GM19025 (cell line): ENCODE measurements around the gene NELFCD.
"Not testable (repeated sequence)": the region's sequence is repeated elsewhere in the genome, so short reads cannot be mapped to it uniquely, and the experiment has no call there.

Source experiments
- ATAC-seq: cut with Tn5 transposase; IDR thresholded peaks from one replicate; pipeline ENCODE4 v1.9.1; 2021; ENCODE audit warnings: mild to moderate bottlenecking, low read depth, moderate library complexity; ENCODE audit not compliant: unreplicated experiment

The NELFCD gene

DNA sequence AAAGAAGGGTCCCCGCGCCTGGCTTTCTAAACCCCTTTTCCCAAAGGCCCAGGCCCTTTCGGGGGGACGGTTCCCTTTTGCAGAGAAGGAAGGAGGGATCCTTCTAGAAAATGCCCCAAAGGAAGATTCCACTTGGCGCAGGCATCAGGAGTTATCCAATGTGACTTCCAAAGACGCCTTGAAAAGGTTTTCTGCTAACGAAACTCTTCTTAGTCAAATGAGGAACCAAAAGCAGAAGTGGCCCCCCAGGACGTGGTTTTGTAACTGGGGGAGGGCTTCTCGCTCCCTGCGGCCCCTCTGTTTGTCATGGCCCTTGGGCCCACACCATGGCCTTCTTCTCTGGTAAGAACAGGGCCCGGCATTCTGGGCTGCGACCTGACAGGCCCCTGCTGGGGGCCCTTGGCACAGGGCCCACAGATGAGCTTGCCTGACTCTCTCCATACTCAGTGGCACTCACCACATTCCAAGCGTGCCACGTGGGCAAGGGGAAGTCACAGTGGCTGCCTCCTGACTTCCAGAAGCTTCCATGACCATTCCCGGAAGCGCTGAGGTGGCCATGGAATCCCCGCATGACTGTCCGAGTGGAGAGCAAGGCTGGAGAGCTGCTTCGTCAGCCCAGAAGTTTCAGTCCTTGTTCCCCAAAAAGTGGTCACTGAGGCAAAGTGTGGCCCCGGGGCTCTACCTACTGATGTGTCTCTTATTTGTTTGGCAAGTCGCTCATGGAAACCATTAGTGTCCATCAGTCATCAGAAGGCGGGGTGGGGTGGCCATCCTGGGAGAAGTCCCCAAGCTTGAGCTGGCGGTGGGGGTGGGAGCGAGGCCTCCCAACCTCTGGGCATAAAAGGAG is 26.8 kb downstream of the NELFCD start:
- no peak for ATAC-seq

DNA sequence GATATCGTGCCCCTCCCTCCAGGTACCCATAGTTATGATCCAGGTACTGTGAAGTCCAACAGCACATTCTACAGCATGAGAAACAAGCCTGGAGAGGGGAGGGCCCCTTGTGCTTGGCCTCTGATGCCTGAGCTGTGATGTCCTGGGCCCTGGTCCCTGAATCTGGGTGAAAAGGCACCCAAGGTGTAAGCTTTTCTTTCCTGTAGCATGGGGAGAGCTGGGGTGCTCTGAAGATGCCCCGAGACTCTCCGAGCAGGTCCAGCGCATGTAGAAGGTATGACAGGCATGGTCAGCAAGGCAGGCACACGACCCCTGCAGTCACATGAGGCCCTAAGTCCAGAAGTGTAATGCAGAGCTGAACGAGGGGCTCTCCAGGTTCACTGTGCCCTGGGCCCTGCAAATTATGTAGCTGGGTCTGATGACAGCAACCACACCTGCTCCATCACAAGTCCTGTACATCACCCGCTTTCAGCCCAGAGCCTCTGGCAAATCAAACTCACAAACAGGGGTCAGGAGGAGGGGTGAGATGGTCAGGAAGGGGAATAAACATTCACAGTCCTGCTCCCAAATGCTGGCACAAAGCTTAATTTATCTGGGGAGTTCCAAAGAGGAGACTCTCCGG is 27.8 kb downstream of the NELFCD start:
- ATAC-seq, result no peak

DNA sequence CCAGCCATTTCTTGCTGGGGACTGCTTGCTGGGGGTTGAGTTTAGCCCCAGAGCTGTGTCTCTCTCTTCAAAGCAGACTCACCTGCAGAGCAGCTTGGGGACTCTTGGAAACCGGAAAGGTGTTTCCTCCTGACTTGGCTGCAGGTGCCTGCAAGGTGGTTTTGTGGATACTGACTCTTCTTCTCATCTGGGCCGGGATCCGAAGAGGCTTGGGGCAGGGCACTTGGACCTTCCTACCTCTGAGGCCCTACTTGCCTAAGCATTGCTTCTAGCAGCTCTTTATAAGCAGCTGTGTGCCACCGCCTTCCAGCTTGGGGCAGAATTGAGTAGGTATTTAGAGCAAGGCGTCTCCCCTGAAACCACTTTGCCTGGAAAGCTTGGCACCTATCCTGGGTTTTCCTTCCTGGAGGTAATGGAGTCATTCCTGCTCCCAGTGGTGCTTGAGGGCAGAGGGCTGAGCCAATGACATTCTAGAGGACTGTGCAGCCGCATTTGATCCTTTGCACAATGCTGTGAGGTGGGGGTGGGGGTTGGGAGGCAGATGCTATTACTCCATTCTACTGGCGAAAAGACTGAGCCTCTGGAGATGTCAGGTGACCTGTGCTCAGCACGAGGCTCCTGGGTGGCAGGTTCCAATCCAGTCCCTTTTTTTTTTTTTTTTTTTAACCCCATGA is 29.4 kb downstream of the NELFCD start:
- no peak for ATAC-seq

DNA sequence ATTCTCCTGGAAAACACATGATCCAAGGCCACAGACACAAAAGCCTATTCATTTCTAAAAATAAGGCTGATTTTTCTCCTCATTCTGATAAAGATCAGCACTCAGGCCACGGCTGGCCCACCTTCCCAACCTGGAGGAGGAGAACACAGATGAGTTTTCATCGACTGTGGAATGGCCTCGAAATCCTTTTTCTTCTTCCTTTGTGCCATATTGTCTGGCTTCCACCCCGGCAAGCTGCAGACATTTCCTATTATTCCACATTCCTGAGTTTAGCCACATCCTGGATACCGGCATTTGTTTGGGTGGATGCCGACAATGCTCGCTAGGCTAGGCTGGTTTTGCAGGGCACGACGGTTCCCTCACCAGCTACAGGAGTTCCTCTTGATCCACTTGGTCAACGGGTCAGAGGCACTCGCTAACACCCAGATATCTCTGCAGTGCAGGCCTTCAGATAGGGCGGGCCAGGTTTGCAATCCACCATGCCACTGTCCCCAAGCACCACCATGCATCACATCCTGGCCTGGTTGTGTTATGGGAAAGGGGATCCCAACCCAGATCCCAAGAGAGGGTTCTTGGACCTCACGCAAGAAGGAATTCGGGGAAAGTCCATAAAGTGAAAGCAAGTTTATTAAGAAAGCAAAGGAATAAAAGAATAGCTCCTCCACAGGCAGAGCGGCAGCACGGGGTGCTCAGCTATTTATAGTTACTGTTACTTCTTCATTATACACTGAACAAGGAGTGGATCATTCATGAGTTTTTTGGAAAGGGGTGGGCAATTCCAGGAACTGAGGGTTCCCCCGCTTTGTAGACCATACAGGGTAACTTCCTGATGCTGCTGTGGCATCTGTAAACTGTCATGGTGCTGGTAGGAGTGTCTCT is 30.2 kb downstream of the NELFCD start:
- ATAC-seq, result no peak

DNA sequence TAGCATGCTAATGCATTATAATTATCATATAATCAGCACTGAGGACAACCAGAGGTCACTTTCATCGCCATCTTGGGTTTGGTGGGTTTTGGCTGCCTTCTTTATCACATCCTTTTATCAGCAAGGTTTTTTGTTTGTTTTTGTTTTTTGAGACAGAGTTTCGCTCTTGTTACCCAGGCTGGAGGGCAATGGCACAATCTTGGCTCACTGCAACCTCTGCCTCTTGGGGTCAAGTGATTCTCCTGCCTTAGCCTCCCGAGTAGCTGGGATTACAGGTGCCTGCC is 30.8 kb downstream of the NELFCD start:
- ATAC-seq, result not testable (repeated sequence)

DNA sequence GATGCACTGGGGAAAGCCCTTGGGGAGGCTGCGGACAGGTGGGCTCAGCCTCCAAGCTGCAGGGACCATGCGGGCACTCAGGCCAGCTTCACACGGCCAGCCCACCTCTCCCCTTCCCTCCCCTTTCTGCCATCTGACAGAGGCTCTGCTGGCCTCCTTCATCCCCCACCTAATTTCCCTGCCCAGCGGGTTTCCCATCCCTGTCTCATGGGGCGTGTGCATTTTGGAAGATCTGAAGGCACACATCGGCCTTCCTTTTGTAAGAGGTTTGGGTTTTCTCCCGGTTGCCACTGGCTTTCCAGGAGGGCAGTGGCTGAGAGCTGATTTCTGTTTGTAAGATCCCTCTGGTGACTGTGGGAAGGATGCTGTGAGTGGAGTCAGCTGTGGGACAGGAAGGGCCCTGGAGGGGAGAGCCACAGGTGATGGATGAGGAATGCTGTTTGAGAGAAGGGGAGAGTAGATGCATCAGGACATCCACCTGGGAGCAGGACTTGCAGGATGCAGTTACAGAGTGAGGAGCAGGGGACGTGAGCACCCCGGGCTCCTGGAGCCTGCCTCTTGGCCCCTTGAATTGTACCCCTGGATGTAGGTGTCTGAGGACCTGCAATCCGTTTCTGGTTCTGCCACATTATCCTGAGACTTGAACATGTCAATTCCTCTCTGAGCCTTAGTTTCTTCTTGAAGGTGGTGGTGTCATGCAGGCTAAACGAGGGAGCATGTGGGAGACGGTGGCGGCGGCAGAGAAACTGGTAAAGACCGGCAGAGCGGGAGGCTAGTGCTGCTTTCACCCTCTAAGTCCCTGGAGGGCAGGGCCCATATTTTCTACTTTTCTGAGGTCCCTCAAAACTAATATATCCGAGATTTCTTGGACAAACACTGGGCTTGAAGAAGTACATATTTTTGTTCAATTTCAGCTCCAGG is 32.2 kb downstream of the NELFCD start:
- no peak for ATAC-seq

DNA sequence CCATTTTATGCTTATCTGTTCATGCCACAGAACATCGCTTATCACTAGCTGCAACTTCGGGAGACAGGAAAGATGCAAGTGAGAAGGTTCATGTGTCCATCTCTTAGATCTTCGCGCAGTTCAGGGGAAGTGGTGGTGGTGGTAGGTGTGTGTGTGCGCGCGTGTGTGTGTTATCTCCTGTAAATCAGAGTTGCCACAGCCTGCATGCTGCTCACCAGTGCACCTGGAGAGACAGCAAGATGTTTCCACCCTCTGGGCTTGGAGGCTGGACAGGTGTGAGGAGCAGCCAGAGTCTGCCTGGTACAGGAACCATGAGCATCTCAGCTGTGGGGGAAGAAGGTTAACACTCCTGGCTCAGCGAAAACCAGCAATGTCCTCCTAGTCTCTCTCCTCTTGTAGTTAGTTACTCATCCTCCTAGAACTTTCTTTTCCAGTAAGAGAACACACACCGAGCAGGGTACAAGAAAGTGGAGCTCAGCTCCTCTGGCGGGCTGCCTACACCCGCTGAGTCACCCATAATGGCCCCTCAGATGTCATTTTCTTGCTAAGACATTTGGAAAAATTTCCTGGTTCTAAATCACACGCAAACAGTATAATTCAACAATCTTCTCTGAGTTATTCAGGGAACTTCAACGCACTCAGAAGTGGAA is 33.0 kb downstream of the NELFCD start:
- ATAC-seq, result no peak

DNA sequence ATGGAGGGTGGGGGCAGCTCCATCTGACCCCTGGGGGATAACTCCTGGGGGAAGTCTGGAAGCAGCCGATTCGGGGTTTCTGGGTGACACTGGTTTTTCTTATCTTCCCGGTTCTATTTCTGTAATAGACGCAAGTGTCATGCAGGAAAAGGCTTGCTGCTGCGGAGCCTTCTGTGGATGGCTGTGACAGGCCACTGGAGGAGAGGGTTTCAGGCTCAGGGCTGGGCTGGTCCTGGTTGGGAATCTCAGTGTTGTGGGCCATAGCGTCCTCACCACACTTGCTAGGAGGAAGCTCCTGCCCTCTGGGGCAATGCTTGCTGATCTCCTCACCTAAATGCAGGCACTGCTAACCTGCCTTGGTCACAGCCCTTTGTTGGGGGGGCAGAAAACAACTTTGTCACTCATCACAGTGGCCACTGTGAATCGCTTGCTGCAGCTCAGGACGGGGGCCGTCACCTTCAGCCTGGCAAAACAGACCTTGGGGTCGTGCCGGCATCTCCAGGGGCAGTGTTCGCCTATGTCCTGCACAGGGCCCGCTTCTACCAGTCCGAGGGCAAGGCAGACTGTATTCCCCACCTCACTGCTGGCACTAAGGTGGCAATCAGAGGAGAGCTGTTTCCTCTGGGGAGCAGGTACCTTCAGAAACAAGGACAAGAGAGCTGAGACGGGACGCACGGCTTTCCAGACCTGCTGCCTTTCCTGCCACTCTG is 33.8 kb downstream of the NELFCD start:
- ATAC-seq, result no peak

DNA sequence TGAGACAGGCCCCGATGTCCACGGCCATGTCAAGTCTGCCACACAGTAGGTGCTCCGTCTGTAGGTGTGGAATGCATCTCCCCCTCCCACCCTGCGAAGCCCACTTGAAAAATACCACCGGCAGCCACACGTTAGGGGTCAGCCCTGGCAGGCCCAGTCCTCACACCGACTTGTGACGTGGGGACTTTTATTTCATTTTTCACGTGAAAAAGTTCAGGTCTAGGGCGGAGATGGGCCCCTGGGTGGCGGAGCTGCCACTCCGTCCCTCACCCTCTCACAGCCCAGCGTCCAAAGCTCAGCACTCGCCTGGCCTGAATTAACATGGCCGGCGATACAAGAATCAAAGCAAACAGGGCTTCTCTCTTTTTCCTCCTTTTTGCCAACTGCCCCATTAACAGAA is 34.4 kb downstream of the NELFCD start:
- no peak for ATAC-seq

DNA sequence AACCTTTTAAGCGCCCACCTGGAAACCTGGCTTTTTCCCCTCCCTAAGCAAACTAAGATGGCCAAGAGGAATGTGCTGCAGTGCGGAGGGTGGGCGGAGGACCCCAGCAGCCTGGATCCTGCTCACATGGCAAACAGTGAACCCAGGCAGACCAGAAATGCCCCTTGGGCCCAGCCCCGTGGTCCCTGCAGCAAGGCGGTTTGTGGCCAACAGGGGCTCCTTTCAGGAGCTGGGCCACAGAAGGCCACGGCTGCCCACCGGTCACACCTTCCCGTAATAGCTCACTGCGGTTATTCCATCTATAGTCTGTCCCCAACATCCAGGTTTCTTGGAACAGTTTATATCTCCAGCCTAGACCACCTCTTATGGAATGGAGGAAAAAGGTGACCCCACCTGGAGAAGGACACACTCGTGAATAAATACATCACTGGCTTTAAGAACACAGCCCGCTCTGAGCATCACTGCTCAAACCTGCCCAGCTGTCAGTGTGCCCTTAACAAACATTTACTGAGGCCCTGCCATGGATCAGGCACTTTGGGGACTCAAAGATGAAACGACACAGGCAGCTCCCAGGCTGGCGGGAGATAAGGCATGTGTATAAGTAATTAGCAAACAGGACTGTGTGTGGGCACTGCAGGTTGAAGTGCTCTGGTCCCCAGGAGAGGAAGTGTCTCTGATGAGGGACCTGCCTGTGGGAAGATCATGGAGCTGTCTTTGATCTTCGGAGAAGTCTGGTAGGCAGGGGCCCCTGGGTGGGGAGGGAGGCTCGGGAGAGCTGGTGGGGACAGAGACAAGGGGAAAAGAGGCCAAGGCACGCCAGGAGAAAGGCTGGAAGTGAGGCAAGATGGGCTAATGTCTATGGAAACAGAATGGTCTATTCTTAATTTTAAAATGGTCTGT is 35.0 kb downstream of the NELFCD start:
- ATAC-seq, result no peak

DNA sequence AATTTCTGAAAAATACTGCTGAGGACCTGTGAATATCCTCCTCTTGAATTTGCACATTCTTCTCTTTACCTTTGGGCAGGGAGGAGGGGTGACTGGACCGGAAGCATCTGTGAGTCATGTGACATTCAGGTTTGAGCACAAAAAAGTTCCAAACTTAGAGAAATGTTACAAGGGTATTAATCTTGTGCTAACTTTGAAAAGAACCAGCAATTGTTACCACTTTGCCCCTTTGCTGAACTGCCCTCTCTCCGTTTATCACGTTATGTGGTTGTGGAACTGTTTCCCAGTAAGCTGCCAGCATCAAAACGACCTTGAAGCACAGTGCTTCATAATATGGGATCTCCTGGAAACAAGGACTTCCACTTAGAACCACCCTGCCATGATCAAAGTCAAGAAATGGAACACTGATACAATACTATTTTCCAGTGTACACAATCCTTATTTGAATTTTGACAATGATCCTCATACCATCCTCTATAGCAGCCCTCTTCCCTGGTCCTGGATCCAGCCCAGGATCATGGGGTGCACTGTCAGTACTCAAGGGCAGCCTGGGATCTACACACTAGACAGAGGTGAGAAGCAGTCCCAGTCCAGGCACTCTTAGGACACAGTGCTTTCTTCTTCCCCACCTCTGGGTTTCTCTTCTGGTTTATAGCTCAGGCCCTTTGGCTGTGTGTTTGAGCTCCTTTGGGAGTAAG is 35.9 kb downstream of the NELFCD start:
- ATAC-seq, result no peak

DNA sequence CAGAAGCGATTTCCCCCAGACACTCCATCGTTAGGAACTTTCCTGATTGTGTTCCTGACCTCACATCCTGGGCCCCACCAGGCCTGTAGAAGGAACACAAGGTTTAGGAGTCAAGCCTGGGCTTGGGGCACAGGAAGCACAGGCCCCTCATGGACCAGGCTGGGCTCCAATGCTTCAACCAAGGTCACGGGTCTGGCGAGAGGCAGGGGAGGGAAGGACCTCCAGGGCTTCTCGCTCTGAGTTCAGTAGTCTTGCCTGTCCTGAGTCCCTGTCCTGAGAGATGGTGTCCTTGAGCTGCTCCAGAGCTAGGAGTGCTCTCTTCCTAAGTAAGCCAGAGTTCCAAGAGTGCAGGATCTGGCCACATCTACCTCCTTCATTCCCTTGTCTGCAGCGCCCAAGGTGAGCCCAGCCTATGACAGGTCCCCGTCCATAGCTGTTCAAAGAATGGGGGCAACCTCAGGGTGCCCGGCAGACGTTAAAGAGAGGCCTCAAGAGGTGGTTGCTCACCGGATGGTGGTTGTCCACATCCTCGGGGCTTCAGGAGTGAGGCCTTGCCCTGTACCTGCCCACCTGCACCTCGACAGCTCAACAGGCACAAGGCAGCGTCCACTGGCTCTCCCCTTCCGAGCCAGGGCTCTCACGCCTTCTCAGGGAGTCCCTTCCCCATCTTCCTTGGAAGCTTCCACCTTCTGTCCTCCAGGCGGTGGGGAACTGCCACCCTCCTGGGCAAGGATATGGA is 36.6 kb downstream of the NELFCD start:
- no peak for ATAC-seq

DNA sequence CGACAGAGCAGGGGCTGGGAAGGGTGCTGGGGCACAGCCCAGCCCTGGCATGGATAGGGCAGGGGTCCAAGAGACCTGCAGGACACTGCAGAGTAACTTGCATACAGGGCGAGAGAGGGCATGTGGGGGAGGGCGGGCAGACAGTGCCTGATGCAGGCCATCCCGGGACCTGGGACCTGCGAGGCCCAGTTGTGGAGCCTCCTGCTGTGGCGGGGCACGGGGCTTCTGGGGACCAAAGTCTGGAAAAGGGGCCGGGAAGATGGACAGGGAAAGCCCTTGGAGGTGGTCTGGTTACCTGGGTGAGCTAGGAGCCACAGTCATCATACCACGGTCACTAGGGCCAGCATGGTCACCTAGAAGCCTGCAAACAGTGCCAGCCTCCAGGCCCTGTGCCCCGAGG is 37.8 kb downstream of the NELFCD start:
- no peak for ATAC-seq

DNA sequence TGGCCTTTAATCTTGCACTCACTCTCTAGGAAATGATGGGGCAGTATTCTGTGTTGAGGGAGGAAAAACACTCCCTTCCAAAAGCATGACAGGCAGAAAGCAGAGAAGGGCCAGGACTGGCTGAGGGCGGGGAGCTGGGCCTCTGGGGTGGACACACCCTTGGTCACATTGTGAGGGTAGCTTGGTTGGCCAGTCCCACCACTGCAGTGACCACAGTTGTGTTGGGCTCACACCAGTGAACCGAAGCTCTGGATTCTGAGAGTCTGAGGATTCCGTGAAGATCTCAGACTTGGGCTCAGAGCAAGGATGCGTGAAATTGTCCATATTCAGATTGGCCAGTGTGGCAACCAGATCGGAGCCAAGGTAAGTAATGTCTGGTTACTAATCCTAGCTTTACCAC is 38.2 kb downstream of the NELFCD start, which contains the start of gene TUBB1:
Gene TUBB1, plus strand, starts transcription at position 213 of the 400 bp plus-strand sequence. Its CDS starts 94 bp downstream, at position 307.
- no peak for ATAC-seq

DNA sequence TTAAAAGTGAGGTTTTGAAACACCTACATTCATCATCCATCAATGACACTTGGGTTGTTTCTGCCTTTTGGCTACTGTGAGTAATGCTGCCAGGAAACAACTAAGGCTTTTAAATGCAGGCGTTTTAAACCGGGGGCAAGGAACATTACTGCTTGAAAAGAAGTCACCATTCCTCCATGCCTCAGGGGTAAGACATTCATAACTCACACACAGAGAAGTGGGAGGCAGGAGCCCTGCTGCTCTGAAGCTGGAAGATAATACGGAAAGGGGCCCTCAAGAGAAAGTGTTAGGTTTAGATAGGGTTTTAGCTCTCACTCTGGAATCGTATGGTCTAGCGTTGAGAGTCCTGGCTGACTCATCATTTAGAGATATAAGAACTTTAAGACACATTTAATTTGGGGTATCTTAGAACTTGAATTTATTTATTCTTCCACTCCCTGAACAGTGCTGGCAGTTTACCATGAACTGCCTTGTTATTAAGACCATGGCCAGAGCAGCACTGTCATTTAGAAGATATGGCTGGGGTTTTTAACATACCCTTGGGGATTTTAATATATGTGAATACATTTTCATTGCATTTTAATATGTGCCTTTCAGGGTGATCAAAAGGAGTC is 40.0 kb downstream of the NELFCD start:
- no peak for ATAC-seq

DNA sequence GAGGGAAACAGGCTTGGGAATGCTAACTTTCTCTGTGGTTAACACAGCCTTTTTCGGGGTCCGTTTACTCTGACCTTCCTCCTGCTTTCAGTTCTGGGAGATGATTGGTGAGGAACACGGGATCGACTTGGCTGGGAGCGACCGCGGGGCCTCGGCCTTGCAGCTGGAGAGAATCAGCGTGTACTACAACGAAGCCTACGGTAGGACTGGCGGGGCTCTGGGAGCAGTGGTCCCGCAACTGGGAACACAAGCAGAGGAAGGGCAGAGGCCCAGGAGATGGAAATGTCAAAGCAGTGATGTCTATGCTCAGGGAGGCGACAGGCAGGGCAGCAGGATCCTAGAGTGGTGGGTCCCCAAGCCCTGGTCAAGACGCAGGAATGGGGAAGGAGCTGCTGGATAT is 41.7 kb downstream of the NELFCD start:
- no peak for ATAC-seq
